EL (cell line): ENCODE results near the gene THOC2.

Source experiments
- DNase-seq: peaks from one replicate; pipeline ENCODE4 v3.0.0-alpha.2; 2016

The THOC2 gene

GRCh38 chrX:123563167-123563566 lies 169.7 kb downstream of the THOC2 start:
- DNase-seq: no peak

DNA sequence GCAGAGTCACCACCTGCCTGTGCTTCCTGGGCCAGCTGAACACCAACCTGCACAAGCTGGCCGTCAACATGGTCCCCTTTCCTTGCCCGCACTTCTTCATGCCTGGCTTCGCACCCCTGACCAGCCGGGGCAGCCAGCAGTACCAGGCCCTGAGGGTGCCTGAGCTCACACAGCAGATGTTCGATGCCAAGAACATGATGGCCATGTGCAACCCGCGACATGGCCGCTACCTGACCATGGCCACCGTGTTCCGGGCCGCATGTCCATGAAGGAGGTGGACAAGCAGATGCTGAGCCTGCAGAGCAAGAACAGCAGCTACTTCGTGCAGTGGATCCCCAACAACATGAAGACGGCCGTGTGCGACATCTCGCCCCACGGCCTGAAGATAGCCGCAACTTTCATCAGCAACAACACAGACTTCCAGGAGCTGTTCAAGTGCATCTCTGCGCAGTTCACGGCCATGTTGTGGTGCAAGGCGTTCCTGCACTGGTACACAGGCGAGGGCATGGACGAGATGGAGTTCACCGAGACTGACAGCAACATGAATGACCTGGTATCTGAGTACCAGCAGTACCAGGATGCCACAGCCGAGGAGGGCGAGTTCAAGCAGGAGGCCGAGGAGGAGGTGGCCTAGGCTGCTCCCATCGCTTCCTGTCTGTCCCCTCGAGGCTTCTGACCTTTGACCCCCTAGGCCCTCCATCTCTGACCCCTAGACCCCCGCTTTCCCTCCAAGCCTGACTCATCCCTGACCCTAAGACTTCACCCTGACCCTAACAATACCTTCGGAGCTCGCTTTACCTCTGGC lies 170.3 kb downstream of the THOC2 start:
- no peak for DNase-seq

- no peak for DNase-seq
Observed at GRCh38 chrX:123561439-123562215, 171.2 kb downstream of the THOC2 start.

DNA sequence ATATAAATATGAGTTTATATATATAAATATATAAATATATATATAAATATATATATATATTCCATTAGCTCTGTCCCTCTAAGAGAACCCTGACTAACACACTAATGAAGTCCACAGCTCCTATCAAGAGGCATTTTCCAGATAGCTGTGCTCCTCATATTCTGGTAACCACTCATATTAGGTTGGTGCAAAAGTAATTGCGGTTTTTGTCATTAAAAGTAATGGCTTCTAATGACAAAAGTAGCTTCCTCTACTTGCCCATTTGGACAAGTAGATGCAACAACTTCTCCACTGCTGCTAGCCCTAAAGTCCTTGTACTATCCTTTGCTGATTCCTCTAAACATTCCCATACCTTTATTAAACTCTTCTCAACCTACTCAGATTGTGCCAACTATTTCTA lies 182.0 kb downstream of the THOC2 start:
- no peak for DNase-seq
